Measurements from ENCODE around the gene SETD1A.

Gene SETD1A

DNA sequence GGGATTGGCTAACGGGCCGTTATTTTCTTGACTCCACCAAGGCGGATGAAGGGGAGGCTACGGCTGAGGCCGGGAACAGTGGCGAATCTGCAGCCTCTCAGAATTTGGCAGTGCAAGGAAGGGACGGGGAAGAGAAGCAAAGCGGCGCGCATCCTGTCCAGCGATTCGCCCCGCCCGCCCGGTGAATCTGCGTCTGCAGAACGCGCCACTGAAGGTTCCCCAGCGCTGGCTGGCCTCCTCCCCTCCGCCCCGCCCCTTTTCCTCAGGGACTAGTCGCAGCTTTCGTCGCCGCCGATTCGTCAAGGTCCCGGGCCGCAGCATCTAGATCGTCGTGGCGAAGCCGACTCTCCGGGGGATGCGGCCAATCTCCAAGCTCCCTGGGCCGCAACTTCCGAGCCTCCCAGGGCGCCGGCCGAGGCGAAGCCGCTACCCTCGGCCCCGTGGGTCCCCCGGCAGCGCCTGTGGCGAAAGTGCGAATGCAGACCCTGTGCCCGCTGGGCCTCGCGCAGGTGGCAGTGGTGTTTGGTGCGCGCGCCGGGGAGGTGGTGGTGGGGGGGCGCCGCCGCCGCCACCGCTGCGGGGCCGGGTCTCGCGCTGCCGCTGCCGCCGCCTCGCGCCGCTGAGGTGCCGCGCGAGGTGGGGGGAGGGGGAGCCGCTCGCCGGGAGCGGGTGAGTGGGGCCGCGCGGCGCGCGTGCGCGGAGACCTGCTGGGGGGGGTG is at the start of gene SETD1A:
TSS of gene SETD1A (plus strand) at position 299 of the 719 bp plus-strand sequence. CDS start 978 bp downstream, outside the sequence.
- peak; percentile 96 for DNase-seq (ENCODE audit: low spot score)

DNA sequence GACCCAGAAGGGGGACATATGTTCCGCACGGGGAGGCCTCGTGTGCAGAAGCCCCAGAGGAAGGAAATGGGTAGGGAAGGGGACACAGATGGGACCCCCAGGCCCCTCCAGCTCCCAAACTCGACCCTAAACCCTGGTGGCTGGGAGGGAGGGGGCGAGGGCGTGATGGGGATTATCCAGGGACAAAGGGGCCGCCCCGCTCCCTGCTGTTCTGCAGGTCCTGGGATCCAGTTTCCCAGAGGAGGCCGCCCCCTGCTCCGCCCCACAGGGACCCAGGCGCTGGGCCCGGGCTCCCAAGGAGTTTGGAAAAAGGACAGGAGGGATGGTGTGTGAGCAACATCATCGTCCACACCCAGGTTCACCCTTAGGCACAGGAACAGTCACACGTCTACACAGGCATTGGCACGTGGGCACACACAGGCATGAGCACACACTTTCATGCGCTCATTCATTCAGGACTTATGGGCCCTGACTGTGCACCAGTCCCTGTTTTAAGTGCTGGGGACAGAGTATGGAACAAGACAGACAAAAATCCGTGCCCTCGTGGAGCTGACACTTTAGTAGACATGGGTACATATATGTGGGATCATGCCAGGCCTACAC is 47.0 kb upstream of the SETD1A start:
- no peak for DNase-seq (ENCODE audit: low spot score)

DNA sequence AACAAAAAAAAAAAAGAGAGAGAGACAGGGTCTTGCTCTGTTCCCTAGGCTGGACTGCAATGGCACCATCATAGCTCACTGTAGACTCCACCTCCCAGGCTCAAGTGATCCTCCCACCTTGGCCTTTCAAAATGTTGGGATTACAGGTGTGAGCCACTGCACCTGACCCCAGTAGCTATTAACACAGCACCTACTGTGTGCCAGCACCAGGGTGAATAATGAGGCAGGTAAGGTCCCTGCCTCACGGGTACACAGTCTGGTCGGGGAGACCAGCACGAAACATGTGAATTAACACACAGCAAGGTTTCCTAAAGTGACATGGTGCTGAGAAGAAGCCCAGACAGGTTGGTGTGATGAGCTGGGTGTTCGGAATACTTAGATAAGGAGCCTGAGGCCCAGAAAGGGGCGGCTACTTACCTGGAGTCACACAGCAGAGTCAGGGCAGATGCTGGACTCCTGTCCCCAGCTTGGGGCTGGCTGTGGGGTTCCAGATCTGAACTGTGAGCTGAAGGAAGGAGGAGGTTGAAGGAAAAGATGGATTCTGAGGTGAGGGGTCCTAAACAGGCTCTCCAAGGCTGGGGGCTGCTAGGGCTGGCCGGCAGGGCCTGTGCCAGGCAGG is 44.7 kb upstream of the SETD1A start:
- DNase-seq (ENCODE audit: low spot score), result no peak

DNA sequence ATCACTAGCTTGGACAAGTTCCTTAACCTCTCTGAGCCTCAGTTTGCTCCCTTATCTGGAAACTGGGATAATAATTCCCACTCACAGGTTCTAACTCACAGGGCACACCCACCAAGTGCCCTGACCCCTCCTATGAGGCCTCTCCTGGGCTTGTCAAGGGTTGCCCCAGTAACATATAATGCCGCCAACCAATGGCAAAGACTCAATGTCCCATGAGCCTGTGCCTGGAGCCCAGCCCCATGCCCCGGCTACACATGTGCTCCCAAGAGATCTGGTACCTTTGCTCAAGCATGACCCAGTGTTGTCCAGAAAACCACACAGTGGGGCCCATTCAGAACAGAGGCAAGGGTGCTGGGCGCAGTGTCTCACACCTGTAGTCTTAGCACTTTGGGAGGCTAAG is 42.7 kb upstream of the SETD1A start:
- no peak for DNase-seq (ENCODE audit: low spot score)

DNA sequence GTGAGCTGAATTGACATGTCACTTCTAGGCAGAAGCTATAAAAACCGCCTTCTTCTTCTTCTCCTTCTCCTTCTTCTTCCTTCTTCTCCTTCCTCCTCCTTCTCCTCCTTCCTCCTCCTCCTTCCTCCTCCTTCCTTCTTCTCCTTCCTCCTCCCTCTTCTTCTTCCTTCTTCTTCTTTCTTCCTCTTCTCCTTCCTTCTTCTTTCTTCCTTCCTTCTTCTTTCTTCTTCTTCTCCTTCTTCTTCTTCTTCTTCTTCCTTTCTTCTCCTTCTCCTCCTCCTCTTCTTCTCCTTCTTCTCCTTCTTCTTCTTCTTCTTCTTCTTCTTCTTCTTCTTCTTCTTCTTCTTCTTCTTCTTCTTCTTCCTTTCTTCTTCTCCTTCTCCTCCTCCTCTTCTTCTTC is 38.9 kb upstream of the SETD1A start:
- DNase-seq (ENCODE audit: low spot score), result no peak

DNA sequence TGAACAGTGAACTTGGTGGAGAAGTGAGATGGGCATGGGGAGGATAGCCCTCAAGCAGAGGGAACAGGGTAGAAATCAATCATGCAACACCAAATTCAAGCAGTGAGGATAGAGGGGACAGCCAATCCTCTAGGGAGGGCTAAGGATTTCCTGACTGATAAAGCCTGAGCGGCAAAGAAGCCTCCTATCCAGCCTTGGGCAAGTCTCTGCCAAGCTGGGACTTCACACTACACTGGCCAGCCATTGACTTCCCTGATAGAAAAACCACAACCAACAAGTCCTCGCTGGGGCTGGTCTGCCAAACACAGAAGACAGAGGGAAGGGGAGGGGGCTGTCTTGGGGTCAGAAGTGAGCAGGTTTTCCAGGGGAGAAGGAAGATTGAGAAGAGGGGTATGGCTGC is 36.7 kb upstream of the SETD1A start:
- DNase-seq (ENCODE audit: low spot score), result no peak

DNA sequence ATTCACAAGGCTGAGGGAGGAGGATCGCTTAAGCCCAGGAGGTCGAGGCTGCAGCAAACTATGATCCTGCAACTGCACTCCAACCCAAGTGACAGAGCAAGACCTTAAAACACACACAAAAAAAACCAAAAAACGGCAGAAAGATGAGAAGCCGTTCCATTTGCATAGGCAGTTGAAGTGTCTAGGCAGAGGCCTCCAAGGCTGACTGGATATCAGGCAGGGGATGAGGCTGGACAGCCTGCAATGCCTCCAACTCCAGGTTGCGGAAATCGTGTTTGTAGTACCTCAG is 36.2 kb upstream of the SETD1A start:
- no peak for DNase-seq (ENCODE audit: low spot score)

DNA sequence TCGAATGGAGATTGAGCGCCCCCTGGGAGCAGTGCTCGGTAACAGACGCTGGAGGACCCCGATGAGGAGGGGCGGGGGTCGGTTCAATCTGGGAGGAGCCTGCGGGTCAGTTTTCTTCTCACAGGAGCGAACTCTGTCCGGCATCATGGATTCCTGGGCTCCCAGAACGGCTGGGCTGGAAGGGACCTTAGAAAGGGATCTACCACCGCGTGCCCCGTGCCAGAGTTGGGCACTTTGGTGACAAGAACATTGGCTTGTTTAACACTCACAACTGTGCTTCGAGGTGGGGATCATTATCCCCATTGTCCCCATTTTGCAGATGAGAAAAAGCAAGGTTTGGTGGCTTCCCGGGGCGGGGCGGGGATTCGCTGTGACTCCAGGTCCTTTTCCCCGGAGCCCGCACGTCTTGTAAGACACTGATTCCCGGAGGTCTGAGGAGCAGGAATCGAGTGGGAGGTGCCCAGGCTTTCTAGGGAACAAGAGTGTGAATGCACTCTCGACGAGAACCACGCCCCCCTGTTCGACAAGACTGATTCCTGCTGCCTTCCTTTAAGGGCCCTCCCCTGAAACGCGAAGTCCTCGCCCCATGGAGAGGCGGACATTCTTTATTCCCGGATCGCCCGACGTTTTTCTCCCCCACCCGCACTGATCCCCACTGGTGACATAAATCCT is 35.7 kb upstream of the SETD1A start:
- peak; percentile 79 for DNase-seq (ENCODE audit: low spot score)

DNA sequence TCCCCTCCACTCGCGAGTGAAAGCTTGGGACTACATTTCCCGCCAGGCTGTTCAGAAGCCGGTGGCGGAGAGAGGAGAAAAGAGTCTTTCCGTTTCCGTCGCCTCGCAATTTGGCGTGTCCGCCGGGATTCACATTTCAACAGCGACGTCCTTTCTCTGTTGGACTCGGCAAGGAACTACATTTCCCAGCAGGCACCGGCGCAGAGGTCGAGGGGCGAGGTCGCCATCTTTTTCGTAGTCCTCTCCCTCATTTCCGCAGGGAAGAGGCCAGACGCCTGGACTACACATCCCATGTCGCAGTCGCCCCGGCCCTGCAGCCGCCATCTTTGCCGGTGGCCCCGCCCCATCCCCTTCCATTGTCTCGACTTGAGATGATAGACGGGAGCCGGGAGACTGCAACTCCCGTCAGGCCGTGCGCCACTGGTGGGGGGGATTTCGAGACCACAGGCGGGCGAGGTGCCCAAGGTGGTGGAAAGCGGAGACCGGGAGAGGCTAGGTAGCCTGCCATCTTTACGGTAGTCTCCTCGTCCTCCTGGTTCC is 35.1 kb upstream of the SETD1A start:
- DNase-seq (ENCODE audit: low spot score), result peak; percentile 99

DNA sequence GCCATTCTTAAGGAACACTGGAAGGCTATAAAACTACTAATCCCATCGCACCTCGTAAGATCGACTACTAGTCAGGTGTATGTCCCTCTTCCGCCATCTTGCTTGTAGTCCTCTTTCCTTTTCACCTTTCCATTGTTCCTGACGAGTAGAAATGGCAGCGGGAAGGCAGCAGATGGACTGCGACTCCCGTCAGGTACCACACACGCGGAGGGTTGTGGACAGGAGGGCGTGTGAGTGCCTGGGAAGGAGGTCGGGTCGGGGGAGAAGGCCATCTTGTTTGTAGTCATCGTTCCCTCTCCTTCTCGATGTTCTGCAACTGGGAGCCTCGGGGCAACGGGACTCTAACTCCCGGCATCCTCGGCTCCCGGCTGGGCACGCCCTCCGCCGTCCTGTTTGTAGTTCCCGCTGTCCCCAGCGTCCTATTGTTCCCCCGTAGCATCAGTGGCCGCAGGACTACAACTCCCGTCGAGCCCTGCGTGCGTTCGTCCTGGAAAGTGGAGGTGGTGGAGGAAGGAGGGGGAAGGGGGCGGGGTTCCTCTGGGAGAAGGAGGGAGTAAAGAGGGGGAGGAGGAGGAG is 34.5 kb upstream of the SETD1A start:
- peak; percentile 99 for DNase-seq (ENCODE audit: low spot score)

DNA sequence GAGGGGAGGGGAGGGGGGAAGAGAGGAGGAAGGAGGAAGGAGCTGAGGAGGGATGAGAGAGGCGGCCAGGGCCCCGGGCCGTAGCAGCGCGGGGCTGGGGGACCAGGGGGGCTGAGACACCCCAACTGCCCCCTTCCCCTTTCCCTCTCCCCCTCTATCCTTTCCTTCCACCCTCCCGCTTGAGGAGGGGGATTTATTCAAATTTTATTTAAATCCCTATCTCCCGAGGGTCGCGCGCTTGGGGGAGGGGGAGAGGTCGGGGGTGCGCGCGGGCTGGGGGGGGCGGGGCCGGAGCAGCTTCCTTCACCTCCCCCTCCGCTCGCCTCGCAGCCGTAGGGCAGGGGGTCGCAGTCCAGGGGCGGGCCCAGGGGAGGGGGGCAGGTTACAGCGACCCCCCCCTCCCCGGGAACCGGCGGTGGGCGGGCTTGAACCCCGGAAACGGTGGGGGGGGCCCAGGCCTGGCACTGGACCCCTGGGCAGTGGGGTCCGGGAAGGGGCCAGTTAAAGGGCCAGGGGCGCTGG is 33.9 kb upstream of the SETD1A start, which contains the start of gene FBXL19:
TSS of gene FBXL19 (plus strand) at position 19 of the 522 bp plus-strand sequence. CDS start 2,183 bp downstream, outside the sequence.
- no peak for DNase-seq (ENCODE audit: low spot score)

DNA sequence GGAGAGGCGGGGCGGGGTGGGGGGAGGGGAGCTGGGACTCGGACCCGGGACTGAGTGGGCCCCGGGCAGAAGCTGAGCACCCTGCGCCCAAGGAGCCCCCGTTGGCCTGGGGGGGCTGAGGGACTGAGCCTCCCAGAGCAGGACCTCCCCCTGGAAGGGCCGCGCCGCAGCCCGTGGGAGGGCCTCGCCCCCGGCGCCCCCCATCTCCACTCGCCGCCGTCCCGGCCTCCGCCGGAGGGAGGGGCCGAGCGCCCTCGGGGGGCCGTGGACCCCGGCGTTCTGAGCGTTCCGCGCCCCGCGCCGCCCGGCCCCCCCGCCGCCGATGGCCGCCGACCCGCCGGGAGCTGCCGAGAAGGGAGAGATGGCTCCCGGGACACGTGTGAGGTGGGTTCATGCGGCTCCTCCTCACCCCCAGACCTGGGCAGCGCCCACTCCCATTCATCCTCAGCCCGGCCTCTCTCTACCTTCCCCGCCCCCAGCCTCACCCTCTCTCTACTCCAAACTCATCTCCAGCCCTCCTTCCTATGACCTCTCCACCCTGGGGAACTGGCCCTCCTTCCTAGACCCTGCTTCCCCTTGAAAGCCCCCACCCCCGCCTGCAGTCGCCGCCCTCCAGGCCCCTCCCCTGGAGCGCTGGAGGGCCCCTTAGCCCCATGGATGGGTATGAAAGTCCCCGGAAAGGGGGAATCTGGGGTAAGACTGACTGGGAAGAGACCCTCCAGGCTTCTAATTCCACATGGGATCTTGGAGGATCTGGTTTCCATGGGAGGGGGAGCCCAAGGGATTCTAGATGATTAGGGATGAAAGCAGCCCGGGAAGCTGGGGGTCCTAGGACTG is 33.3 kb upstream of the SETD1A start:
- no peak for DNase-seq (ENCODE audit: low spot score)

DNA sequence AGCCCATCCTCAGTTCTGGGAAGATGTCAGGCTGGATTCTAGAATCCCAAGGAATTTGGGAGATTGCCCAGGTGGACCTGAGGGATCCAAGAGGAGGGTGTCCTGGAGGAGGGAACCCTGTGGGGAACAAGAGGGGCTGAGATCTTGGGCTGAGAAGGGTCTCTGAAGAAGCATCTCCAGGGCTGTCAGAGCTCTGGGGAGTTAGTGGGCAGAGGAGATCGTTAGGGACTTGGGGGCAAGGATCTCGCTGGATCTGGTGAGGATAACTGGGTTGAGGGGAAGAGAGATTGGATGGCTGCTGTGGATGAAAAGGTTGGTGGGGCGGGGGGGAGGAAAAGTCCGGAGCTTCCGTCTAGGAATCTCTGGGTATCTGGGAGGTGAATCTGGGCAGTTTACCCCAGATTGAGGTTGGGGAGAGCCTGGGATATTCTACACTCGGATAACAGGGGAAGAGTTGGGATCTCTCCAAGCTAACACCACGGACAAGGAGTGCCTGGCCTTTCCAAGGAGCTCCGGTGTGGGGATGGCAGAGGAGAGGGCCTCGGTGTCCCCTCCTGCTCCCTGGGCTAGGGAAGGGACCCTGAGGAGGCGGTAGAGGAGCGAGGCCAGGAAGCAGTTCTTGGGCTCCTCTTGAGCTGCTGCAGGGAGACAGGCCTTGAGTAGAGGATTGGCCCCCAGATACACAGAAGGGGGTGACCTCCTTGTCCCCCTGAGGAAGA is 32.5 kb upstream of the SETD1A start:
- no peak for DNase-seq (ENCODE audit: low spot score)

DNA sequence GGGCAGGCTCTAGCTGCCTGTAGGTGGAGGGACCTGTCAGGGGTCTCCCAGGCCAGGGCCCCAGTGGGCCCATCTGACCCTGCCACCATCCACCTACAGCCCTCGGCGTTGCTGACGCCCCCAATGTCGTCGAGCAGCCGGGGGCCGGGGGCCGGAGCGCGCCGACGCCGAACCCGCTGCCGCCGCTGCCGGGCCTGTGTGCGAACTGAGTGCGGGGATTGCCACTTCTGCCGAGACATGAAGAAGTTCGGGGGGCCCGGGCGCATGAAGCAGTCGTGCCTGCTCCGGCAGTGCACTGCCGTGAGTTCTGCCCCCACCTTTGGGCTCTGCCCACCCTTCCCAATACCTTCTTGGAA is 31.9 kb upstream of the SETD1A start:
- DNase-seq (ENCODE audit: low spot score), result no peak

DNA sequence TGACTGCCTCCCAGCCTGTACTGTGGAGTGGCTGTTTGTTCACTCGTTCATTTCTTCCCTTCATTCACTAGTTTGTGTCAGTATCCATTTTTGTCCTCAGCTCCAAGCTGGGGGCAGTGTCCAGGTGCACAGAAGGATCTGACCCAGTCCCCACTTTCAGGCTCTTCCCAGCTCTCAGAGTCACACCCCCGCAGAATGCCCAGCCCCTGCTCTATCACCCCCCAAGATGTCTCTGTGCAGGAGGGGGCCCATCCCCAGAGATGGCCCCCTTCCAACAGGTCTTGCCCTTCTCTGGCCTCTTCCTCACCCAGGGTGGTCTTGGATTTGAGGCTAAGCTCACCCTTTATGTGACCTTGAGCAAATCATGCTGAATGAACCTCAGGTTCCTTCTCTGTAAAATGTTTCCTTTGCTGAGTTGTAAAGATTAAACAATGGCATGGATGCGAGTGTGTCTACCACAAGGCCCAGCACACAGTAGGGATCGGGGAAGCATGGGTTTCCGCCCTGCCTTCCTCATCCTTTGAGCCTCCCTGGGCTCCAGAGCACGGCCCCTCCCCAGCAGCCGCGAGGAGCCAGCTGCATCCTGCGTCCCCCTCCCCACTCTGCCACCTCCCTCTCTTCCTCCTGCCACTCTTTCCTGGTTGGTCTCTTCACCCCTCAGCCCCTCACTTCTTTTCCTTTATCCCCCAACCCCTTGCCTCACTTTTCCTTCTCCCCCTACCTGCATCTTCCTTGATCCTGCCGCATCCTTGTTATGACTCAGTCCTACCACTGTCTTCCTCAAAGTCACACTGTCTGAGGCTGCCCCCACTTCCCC is 31.4 kb upstream of the SETD1A start:
- no peak for DNase-seq (ENCODE audit: low spot score)

DNA sequence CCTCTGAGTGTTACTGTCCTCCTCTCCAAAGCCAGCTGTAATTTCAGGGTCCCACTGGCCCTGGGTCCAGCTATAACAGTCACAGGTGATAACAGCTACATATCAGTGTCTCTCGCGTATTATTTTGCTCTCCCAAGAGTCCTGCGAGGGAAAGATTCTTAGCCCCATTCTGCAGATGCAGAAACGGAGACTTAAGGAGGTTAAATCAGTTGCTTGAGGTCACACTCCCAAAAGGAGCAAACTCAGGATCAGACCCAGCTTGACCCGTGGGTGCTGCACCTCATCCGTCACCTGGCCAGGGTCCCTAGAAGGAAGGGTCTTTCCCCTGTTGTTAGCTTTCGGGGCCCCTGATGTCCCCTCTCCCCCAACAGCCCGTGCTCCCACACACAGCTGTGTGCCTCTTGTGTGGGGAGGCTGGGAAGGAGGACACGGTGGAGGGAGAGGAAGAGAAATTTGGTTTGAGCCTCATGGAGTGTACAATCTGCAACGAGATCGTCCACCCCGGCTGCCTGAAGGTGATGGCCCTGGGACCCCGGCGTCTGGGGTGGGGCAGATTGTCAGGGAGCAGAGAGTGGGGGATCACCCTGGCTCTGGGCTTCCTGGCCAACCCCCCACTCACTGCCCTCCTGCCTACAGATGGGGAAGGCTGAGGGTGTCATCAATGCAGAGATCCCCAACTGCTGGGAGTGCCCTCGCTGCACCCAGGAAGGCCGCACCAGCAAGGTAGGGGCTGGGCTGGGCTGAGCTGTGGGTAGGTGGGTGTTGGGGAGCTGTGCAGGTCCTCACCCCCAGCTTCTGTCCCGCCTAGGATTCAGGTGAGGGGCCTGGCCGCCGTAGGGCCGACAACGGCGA is 30.4 kb upstream of the SETD1A start:
- no peak for DNase-seq (ENCODE audit: low spot score)

DNA sequence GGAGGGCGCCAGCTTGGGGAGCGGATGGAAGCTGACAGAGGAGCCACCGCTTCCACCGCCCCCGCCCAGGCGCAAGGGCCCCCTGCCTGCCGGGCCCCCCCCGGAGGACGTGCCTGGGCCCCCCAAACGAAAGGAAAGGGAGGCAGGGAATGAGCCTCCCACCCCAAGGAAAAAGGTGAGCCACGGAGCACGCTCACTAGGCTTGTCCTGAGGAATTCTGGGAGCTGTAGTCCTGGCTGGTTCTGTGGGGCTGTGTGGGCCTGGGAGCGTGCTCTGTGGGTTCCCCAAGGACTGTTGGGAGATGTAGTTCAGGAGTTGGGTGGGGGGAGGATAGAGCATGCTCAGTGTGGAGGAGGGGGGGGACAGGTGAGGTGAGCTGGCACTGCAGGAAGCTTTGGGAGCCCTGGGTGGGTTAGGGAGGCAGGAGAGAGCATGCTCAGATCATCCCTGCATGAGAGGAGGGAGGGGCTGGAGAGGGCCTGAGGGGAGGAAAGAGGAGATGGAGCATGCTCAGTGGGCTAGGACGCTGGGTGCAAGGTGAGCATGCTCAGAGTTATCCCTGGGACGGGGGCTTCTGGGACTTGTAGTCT is 29.7 kb upstream of the SETD1A start:
- peak; percentile 69 for DNase-seq (ENCODE audit: low spot score)

DNA sequence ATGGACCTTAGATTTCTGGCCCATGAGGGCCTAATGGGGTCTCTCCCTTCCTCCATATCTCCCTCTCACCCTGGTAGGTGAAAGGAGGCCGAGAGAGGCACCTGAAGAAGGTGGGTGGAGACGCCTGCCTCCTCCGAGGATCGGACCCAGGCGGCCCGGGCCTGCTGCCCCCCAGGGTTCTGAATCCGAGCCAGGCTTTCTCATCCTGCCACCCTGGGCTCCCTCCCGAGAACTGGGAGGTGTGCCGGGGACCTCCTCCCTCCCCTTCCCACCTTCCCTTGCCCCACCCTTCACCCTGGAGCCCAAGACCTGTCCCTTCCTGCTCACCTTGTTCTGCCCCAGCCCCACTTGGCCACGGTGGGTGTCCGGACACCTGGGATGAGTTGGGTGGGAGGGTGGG is 29.2 kb upstream of the SETD1A start:
- DNase-seq (ENCODE audit: low spot score), result no peak
